Measurements from ENCODE around the gene ROR1. TPM values are rescaled to one million over a fixed set of nuclear protein-coding genes. Genes with fewer than 3 reads are reported as not detected.

The ROR1 gene
- polyA plus RNA-seq, 1 donor = 8.8 TPM

DNA sequence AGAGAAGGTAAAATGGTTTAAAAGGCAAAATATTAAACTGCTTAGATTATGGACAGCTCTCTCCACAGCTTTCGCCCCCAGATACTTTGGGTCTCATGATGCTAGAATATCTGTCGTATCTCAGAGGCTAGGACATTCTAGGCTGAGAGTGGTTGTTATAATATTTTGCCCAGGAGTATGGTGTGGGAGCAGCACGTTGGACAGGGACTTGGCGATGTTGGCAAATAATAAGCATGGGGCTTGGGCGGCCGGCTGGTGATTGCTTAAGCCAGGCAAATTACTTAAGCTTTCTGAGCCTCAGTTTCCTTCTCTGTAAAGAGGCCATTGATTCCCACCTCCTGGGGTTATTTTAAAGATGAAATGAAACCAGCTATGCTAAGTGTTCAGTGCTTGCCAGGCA is 133.2 kb downstream of the ROR1 start:
- no peak for DNase-seq (ENCODE audit: low read depth)

DNA sequence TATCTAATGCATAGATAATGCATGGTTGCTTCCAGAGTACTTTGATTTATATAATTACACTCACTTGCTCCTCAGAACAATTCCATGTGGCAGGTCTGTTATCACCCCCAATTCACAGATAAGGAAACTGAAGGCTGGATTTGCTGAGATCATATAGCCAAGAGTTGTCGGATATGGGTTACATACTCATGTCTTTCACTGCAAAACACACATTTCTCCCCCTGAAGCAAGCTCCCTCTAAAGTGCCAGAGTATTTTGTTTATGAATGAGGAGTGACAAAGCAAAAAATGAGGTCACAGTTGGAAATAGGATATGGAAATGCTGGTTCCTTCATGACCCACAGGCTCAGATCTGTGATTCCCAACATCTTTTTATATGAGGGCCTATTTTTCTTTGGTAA is 134.2 kb downstream of the ROR1 start:
- DNase-seq (ENCODE audit: low read depth) = no peak

DNA sequence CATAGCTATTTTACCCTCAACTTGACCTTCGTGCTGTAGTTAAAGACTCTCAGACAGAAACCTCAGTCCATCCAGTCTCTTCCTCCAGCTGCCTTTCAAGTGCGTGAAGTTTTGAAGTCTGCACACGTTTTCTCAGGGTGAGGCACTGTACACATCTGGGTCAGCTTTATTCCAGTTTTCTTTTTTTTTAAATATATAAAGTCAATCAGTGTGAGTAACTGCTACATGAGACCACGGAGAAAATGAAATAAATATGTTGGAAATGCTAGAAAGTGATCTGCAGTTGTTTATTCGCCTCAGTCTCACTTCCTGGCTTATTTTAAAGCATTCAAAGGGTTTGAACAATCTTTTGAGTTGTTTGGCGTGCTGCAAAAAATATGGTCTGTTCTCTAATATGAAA is 135.7 kb downstream of the ROR1 start:
- DNase-seq (ENCODE audit: low read depth) = no peak

DNA sequence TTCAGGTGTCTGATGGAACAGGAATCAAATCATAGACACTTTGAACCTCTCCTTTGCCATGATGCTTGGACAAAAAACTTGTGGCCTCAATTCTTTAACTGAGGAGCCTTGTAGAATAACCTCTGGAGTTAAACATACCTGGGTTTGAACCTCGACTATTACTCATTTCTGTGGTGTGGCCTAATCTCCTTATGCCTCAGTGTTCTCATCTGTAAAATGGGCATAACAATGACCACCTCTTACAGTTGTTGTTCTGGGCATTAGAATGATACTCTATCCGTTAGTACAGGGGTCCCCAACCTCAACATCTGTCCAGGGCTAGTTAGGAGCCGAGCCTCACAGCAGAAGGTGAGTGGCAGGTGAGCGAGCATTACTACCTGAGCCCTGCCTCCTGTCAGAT is 137.2 kb downstream of the ROR1 start:
- no peak for DNase-seq (ENCODE audit: low read depth)

DNA sequence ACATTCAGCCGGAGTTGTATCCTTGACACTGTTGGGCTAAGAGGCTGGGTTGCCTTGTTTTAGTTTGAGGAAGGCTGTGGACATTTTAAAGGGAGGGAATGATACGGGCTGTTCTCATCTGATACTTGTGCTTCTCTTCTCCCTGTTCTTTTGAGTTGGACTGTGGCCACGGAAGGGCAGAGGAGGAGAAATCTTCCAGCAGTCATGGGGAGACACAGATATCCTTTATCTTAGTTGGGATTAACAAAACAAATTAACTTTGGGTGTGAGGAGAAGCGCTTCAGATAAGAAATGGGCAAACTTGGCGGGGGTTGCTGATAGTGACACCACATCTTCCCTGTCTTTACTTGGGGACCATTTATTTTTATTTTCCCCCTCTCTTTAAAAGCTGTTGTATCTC is 138.8 kb downstream of the ROR1 start:
- no peak for DNase-seq (ENCODE audit: low read depth)

DNA sequence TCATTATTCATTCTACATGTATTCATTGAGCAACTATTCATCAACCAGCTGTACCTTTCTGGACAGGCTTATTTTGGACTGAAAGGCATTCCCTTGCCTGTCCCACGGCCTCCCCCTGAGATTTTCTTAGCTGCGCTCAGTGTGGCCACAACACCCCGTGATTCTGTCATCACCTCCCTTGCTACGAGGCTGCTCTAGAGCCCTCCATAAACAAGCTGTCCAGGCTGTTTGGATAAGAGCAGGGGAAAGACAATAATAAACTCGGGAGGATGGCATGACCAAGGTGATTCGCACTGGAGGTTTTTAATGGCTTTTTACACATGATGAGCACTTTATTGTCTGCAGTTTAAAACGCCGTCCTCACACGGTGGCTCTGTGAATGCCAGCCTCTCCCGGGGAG is 139.7 kb downstream of the ROR1 start:
- DNase-seq (ENCODE audit: low read depth) = no peak

DNA sequence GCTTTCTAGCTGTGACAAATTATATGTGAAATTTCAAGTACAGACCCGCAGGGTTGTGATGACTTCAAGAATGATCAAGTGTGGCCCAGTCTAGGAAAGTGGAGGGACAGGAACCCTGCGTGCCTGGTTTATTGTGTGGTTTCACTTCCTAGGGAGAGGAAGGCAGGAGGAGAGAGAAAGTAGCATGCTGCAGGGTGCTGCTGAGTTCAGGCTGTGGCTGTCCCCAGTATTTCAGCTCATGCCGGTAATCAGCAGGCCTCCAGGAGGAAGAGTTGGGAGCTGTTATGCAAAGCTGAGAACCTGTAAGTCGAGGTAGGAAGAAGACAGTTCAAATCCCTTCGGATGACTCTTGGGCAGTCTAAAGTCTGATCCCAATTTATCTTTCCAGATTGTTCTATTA is 140.4 kb downstream of the ROR1 start:
- DNase-seq (ENCODE audit: low read depth) = no peak

DNA sequence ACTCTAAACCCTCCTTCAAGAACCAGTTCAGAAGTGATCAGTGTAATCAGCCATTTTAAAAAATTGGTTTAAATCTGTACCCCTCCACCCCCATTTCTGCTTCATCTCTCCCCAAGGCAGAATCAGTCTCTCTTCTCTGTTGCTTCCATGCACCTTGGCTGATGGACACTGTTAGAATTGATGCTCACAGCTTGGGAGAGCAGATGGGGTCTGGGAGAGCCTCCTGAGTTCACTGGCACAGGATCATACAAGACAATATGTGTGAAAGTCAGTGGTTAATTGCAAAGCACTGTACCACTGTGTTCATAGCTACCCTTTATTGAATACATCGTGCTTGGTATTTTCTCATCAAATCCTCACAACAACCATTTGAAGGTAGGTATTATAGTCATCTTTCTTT is 140.9 kb downstream of the ROR1 start:
- no peak for DNase-seq (ENCODE audit: low read depth)

DNA sequence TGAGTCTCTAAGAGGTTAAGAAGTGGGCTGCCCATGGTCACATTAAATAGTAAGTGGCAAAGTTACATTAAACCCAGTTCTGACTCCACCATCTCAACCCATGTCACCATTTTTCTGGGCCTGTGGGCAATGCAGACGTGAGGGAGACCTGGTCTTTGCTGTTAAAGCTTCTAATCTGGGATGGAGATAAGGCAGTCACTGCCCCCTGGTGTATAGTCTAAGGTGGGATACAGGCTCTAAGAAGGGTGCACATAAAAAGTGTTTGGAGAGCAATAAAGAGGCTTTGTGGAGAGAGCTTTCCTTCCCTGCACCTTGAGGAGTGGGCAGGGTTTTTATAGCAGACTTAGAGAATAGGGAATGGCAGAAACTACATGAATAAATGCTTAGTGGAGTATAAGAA is 141.3 kb downstream of the ROR1 start:
- no peak for DNase-seq (ENCODE audit: low read depth)

DNA sequence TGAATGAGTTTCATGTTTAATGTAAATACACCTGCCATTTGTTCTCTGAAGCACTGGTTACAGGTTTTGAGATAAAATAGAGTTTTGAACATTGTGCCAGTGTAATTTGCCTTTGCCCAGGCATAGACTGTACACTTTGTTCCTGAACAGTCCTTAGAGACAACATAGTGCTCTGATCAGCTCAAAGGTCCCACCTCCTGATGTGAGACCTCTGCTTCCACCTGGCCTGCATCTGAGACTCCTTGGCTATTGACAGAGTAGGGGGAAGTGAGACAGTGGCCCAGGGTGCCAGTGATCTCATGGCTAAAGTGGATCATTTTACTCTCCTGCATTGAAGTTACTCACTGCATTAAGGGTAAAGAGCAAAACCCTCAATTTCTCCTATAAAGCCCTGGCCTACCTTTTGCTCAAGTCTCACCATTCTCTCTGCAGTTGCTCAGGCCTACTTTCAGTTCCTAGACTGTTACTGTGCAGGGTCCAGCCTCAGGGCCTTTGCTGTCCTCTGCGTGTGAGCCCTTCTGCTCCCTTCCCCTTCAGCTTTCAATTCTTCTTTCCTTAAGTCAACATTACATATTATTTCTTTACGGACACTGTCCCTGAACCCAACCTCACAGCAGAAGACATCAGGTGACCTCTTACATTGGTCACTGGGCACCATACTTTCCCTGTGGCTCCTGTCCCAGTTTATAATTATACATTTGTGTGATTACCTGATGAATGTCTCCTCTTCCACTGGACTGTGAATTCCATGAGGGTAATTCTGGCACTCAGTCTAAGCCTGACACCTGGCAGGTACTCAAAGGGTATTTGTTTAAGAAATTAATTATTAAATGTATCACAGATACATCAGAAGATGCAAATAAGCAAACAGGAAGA is 142.9 kb downstream of the ROR1 start:
- no peak for DNase-seq (ENCODE audit: low read depth)

DNA sequence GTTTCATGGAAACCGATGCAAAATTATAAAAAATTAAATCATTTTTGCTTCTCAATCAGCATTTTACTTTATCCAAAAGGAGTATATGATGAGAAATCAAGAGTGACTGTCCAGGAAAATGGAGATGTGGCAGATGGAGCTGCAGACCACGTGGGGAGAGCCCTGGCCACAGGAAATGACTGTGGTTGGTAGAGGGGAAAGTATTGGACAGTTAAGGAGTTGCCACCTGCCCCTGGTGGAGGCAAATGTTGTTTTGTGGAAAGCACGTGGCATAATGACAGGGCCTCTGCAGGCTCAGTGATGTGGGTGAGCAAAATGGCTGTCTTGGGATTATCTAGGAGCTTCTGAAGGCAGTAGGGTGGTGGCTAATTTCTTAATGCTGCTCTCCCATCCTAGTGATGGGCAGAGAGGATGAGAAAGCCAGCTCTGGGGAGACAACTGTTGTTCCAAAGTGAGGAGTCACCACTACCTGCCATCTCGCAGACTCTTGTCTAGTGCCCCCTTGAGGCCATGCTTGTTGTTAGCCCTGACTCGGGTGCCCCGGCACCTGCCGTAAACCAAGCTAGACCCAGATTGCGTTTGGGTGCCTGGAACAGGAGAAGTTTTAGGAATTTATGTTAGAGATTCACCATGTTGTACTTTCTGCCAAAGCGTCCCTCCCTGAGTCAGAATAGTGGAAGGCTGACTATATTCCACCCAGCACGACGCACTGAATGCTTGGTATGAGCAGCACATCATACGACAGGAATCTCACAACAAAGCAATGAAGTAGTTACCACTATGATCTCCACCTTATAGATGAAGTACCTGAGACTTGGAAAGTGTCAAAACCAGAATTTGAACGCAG is 144.0 kb downstream of the ROR1 start:
- no peak for DNase-seq (ENCODE audit: low read depth)

DNA sequence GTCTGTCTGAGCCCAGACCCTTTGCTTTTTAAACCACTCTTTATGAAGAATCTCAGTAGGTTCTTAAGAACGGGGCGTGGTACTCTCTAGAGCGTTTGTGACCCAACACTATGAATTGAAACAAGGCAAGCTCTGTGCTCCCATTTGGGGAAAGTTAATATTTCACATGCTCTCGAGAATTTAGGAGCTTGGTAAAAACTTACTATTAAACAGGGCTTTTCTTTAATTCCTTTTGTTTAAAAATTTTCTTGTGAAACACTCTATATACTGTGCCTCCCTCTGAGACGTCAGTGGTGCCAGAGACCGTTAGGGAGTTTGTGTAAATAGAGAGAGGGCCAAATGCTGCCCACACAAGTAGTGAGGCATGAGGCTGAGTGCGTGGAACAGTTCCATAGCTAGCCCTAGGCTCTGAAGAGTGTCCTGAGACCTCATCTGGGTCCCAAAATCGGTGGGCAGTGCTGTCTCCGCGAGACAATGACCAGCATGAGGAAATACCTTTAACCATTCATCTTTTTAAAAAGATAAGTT is 144.7 kb downstream of the ROR1 start:
- no peak for DNase-seq (ENCODE audit: low read depth)

DNA sequence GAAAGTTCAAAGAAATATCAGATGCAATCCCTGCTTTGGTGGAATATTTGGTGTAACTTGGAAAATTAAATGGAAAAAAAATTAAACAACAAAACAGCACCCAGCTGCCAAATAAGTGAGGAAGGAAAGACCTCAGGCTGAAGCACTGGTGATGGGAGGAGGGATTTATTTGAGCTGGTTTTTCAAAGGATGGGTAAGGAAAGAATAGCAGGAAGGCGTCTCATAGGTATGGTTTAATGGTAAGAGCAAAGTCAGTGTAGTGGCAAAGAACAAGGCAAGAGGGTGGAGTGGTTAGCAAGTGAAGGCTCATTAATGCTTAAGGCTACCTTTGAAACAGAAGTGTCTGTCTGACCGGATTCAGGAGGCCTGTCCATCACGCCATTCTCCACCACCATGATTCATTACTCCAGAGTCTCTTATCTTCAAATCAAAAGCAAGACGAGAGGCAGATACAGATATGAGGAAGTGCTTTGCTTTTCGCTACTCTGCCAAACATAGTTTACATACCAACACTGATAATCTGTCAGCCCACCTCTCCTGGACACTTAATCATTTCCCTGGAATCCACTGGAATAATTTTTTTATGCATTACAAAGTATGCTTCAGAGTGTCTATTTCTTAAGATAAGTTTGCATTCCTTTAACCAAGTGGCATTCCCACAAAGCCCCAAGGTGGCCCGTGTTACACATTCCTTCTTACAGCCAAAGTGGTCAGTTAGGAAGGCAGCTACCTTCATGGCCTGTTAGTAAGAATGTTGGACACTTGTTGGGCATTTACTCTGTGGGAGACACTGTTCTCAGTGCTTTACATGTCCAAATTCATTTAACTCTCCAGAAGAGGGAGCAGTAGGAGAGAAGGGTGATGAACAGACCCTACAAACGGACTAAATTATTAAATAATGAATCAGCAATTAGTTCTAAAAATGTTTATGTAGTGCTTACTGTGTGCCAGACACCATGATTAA is 146.6 kb downstream of the ROR1 start:
- no peak for DNase-seq (ENCODE audit: low read depth)

DNA sequence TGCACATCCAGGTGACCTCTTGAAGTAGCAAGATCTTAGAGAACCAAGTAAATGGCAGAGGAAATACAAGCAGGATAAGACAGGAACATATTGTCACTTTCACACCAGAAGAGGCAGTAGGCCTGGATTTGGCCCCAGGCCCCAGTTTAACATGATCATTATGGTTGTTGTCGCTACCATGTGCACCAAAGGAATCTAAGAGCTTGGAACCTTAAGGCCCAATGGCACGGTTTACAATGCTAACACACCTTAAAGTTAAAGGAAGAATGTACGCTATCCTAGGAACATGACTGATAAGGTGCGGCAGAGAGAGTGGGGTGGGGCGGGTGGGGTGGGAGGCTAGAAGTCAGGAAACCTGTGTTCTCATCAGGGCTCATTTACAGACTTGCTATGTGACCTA is 147.5 kb downstream of the ROR1 start:
- no peak for DNase-seq (ENCODE audit: low read depth)

DNA sequence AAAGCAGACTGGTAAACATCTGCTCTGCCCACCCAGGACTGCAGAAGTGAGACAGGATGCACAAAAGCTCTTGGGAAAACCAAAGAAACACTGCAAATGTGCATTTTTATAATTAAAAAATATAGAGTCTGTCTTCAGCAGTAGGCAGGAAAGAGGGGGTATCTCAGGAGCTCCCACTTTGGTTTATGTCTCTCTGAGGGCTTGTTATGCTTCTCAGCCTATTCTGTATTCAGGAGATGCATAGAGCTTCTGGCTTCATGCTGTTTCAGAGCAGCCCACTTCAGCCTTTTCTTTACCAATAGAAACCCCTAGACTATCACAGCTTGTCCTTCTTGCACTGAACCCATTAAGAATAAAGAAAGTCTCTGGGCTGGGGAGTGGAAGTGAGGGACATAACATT is 148.0 kb downstream of the ROR1 start:
- DNase-seq (ENCODE audit: low read depth) = no peak

DNA sequence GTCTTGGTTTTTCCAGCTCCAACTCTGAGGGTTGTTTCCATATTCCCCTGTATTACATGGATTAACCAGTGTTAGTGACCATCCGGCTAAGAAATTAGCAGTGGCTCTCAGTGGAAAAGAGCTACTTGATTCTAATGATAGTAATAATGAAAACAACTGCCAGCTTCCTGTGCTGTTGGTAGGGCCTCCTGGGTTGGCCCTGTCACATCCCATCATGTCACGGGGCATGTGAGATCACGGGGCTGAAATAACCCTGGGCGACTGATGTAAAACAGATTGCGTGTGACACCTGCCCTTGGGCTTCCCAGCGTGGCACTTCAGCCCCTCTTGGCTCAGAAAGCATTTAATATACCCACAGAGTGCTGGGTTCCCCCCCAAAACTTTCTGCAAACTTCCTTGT is 149.0 kb downstream of the ROR1 start:
- DNase-seq (ENCODE audit: low read depth) = no peak

DNA sequence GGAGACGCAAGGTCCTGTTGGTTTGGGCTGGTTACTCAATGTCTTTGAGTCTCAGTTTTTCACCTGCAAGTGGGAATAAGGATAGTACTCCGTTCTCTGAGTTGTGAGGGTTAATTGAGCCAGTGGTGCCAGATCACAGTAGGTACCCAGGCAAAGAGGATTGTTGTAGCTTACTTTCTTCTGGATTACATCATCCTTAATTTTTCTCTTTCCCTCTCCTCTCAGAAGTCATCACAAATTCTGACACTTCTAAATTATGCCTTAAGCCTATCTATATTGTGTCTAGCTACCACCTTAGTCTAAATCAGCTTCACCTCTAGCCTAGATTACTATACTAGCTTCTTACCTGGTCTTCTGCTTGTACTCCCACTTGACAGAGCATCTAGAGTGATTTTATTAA is 149.5 kb downstream of the ROR1 start:
- no peak for DNase-seq (ENCODE audit: low read depth)

DNA sequence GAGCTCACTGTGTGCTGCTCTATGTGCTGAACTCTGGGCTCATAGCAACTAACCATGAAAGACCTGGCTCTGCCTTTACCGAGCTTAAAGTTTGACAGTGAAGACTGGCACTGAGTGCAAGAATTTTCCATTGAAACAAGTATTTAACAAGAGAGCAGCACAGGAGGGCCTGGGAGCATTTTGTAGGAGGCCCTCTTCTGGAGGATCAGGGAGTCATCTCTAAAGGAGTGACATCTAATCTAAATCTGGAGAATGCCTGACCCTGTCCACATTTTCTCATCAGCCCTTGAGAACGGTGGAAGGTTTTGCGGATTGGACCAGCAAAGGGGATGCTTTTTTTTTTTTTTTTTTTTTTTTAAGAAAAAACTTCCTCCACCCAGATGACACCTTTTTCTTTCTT is 150.8 kb downstream of the ROR1 start:
- DNase-seq (ENCODE audit: low read depth) = no peak

DNA sequence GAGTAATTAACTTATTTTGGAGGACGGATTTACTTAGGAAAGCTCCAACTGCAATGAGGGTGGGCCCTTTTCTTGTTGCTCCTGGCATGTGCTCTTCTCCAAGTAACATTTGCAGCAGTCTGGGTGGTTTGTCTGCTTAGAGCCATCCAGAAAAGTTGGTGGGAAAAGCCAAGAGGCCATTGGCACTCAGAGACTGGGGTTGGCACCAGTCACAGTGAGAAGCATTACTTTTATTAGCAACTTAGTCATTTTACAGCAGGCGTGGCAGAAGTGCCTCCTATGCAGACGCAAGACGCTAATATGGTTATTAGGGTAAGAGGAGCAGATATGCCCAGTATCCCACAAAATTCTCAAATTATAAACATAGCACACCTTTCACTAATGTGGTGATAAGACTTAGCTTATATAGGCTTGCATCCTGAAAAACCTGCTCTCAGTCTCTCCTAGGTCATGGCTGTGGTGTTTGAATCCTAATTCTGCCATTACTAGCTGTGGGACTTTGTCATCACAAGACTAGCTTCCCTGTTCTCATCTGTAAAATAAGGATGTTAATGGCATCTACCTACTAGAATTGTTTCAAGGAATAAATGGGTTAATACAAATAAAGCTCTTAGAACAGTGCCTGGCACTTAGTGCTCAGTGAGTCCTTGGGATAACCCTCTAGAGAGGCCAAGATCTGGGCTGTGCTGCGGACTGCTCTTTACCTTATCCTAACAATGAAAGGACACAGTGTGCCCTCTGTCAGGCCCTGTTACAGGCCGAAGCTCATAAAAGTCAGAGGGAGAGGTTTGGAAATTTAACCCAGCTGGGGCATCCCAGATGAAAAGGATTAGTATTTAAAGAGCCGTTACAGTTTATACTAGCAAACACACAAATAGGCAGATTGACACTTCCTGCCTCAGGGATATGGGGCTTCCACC is 154.6 kb downstream of the ROR1 start:
- no peak for DNase-seq (ENCODE audit: low read depth)

DNA sequence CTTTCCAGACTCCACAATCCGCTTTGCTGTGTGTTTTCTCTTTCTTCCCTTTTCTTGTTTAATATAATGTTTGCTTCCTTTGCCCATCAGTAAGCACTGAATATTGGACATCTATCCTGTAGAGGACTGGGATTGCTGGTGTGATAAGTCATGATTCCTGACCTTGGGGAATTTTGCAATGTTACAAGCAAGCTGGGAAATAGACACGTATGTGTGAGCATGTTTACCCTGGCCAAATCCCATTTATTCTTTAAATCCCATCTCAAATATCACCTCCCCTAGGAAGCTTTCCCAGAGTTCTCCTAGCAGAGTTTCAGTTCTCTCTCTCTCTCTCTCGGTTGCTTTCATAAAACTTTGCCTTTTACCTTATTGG is 155.3 kb downstream of the ROR1 start:
- no peak for DNase-seq (ENCODE audit: low read depth)

DNA sequence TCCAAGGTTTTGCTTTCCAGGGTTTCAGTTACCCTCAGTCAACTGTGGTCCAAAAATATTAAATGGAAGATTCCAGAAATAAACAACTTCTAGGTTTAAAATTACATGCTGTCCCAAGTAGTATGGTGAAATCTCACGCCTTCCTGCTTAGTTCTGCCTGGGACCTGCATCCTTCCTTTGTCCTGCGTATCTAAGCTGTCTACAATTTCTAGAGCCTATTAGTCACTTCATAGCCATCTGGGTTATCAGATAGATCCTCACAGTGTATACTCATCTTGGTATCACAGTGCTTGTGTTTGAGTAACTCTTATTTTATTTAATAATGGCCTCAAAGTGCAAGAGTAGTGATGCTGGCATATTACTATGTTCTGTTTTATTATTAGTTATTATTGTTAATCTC is 157.7 kb downstream of the ROR1 start:
- no peak for DNase-seq (ENCODE audit: low read depth)

Measured in forelimb muscle (tissue), 1 donor.